Endometrial microvascular endothelial cells (primary cell): Measurements from ENCODE around the gene FBL. TPM values are rescaled to one million over a fixed set of nuclear protein-coding genes. Genes with fewer than 3 reads are reported as not detected.
"Not testable (repeated sequence)": the region's sequence is repeated elsewhere in the genome, so short reads cannot be mapped to it uniquely, and the experiment has no call there.

Experiments used
- in situ Hi-C: cut with HindIII; loops from 2 replicates; pipeline ENCODE4 v1.10.0; 2017; ENCODE audit warnings: low sequenced_read_pairs, low pct_unique_long_range_greater_than_20kb; ENCODE audit errors: inconsistent ontology term
- total RNA-seq: library from RNA; depleted of rRNA; stranded (reverse); fragments of >200 nt; gene quantifications from one replicate; pipeline ENCODE4 v1.2.3, GENCODE V29; 2015; ENCODE audit errors: inconsistent ontology term

The FBL gene
- total RNA-seq, 1 donor from 2014 or later, result 166 TPM

DNA sequence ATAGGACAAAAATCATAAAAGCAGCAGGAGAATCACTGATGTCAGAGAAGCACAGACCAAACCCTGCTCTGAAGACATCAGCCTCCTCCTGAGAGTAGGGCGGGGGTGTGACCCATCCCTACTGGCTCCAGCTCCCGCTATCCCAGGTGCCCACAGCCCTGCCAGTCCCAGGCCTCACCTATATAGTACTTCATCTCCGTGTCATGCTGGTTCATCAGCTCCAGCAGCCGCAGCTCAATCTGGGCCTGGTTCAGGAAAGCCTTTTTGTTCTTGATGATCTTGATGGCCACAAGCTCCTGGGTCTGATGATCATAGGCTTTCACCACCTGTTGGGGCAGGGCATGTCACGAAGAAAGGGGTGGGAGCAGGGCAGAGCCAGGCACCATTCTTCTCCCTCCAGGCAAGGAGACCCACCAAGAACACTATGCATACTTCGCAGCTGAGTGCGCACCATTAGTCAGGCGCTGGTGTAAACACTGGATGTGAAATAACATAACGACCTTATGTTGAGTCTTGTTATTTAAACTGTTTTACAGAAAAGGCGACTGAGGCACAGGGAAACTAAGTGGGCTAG lies 16.4 kb downstream of the FBL start:
- in situ Hi-C loops, result no loop called here

DNA sequence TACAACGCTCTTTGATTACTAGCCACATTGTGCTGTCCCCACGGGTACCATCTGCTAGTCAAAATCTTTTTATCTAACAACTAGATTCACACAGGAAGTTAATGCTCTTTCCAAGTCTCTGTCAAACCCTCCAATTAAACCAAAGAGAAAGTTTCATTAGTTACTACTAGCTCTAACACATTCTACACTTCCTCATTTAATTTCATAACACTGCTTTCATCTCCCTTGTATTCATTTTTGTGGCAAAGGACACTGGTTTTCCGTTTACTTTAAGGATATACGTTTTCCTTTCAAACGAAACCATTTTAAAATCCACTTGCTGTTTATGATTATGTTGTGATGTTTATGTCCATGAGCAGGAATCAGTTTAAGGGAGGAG lies 17.5 kb downstream of the FBL start:
- in situ Hi-C loops, result no loop called here

DNA sequence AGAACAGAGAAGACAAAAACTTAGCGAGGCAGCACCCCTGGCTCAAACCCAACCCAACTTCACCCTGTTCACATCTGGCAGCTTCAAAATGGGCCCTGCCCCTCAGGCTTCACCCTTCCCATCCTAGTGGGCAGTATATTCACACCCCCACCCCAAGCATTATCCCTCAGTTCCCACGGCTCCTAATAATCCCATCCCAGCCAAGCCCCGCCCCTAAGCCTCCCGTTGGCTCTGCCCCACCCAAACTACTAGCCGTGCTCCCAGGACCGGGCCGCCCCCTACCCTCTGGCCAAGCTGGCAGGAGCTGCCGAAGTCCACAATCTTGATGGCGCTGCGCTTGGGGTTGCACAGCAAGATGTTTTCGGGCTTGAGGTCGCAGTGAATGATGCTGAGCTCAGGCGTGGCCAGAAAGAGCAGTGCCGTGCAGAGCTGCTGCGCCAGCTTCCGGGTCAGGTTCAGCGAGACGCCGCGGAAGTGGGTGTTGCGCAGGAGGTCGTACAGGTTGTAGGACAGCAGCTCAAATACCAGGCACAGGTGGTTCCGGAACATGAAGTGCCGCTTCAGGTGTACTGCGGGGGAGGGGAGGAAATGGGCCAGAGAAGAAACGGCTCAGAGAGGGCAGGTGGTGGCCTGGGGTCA lies 18.0 kb downstream of the FBL start:
- in situ Hi-C loops, result no loop called here

DNA sequence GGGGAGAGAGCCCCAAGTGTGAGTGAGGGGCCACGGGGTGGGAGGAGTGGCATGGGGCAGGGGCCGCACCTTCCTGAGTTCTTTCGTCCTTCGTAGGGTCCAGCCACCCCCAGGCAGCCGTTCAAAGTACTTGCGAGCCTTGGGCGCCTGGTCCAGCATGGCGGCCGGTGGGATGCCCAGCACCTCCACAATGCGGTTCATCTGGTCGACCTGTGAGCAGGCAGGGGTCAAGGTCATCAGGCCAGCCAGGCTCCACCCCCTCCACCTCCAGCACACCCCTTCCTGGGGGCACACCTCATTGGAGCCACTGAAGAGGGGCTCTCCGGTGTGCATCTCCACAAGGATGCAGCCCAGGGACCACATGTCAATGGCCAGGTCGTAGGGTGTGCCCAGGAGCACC lies 19.0 kb downstream of the FBL start:
- in situ Hi-C loops, result no loop called here

DNA sequence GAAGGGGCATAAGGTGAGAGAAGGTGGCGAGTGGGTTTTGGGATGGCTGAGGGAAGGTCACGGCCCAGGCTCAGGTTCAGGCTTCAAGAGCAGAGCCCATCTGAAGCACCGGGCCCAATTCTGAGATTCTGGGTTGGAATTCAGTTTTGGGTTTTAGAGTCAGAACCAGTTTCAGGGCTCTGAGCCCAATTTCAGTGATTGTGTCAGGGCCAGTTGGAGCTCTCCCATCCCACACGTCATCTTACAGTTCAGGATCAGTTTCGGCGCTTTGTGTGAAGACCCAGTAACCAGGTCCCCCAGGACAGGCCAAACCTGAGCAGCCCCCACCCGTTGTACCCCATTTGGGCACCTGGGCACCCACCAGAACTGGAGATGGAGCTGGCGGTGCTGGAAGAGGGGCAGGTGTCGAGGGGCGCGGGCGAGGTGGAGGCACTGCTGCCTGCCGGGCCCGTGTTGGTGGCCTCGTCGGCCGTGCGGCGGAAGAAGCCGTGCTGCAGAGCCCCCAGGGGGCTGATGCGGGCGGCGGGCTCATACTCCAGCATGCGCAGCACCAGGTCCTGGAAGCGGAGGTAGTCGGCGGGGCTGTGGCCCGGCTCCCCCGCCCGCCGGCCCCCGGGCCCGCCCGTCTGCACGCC lies 19.8 kb downstream of the FBL start:
- in situ Hi-C loops, result no loop called here

DNA sequence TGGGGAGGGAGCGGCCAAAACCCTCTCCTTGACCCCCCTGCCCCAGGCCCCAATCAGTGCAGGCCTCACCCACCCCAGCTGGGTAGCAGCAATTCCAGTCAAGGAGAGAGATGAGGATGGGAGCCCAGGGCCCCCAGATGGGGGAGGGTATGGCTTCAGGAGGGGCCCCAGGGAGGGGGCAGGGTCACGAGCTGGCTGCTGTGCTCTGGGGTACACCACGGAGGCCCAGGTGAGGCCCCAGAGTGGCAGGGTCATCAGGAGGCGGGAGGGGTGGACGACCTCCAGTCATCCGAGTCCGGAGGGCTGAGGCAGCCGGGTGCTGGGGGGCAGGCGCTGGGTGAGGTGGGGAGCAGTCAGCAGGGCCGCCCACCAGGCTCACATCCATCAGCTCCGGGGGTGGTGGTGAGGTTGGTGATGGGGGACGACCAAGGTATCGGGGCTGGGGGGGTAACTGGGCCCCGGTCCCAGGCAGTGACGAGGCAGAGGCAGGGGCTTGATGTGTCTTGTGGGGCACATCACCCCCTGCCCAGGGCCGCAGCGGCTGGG lies 20.6 kb downstream of the FBL start:
- in situ Hi-C loops, result no loop called here

DNA sequence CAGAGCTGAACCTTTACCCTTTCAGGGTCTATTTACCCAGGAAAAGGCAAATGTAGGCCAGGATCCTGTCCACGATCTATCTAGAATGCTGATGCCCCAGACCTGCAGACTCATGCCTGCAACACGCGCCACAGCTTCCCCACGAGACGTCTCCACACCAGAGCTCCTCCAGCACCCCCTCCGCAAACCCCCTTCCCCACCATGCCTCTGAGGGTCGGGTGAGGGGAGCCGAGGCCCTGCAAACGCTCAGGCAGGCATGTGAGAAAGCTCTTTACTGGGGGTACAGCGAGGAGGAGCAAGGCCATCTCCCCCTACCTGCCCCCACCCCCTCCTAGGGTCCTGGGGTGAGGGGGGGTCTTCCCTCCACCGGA lies 21.1 kb downstream of the FBL start:
- in situ Hi-C loops, result no loop called here

DNA sequence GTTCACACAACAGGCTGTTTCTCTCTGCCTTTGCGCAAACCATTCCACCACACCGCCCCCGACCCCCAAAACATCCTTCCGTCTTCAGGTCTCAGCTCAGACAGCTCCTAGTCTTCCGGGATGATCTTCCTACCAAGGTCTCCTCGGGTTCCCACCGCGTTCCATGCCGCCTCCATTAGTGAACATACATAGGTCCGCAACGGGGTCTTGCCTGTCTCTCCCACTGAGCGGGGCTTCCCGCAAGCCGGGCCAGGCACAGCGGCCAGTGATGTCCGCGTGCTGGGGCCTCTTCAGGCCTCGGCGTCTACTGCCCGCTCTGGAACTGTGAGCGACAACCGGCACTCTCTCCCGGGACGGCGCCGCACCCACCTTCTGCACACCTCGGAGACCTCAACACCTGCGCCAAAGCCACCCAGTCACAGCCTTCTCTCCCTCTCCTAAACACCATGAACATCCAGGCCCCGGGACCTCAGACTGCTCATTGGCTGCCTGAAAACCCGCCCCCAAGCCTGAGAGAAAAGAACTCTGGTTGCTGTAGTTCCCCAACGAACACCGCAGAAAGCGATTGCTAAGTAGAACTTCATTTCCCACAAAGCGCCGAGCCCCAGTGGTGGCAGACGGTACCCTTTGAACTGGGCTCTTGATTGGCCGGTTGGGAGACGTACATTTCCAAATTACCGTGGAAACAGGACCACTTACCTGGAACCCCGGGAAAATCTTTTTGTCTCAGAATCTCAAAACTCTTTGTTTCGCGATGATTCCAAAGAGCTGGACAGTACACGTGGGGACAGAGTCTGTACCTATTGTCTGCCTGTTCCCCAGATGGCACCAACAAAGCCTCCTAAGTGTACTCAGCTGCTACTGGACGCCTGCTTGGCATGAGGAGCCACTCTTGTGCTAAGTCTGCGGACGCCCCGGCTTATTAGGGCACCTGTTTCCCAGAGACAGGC lies 21.8 kb downstream of the FBL start:
- in situ Hi-C loops, result no loop called here

DNA sequence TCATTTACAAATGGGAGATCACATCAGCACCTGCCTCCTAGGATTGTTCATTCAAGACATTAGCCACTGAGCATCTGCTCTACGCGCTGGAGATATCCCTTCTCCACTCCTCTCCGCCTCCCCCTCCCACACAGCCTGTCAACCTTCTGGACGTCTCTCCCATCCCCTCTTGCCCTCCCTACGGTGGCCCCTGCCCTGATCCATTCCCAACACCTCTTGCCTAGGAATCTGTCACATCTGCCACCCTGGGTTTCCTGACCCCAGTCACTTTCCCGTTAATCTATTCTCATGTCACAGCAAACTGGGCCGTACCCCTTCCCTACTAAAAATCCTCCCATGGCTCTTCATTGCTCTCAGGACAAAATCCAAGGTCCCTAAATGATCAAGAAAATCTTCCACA lies 22.5 kb downstream of the FBL start:
- in situ Hi-C loops, result no loop called here

DNA sequence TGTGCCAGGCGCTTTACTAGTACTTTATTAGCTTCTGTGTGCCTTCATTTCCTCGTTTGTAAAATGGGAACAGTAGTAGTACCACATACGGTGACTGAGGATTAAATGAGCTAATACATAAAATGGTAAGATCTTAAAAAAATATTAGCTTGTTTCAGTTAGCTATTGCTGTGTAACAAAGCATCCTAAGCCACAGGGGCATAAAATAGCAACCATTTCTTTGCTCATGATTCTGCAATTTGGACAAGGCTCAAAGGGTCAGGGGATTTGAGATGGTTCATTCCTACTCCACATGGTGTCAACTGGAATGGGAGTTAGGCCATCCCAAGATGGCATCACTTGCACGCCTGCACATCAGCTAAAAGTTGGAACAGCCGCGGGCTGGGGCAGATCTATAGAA lies 25.5 kb downstream of the FBL start:
- in situ Hi-C loops, result no loop called here

DNA sequence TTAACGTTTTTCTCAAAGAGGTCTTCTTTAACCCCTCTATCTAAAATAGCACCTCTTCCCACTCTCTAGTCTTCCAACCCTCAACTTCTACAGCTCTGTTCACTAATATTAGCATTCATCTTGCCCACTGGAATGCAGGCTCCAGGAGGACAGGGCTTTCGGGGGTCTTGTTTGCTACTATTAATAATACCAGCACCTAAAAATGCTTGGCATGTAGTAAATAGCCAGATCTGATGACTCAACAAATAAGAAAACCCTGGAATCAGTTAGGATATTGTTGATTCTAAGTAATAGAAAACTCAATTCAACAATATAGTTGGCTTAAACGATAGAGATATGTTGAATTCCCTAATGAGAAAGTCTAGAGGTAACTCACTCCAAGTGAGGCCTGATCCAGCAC lies 26.4 kb downstream of the FBL start:
- in situ Hi-C loops, result no loop called here

DNA sequence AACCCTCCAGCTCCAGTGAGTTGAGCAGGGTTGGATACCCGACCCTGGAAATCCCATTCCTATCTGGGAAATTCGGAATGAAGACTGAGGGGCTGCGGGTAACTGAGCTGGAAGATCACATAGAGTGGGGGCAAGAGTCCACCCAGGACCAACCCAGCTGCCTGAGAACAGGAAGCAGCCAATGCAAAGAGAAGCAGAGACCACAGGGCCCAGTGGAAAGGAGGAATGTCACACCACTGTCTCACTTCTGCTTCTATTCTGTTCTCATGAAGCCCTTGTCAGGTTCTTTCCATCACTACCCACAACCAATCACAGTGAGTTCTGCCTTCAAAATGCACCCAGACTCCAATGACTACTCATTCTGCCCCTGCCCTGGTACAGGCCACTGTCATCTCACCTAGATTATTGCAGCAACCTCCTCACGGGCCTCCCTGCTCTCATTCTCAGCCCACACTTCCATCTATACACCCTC lies 27.5 kb downstream of the FBL start:
- in situ Hi-C loops, result no loop called here

DNA sequence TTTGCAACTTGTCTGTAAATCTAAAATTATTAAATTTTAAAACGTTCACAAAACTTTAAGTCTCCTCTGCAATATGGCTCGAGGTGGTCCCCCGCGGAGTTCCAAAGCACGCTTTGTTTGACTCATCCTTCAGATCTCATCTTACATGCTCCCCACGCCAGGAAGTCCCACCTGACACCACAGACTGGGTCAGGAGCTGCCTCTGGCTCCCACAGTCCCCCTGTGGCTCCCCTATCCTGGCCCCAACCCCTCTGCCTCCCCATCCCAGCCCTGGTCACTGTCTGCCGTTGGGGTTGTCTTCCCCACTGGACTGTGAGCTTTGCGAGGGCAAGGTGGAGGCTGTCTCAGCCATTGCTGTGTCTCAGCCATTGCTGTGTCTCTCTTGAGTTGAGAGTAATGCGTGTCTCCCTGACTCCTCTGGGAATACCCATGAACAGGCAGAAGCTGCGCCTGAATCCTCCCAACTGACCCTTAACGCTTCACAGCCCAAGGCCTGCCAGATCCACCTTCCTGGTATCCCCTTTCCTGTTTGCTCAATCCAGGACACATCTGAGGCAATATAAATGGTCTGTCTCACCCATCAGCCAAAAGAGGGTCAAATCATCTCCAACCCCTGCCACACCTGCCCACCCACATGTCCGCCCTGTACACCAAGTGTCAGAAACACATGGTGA lies 28.2 kb downstream of the FBL start:
- in situ Hi-C loops, result no loop called here

DNA sequence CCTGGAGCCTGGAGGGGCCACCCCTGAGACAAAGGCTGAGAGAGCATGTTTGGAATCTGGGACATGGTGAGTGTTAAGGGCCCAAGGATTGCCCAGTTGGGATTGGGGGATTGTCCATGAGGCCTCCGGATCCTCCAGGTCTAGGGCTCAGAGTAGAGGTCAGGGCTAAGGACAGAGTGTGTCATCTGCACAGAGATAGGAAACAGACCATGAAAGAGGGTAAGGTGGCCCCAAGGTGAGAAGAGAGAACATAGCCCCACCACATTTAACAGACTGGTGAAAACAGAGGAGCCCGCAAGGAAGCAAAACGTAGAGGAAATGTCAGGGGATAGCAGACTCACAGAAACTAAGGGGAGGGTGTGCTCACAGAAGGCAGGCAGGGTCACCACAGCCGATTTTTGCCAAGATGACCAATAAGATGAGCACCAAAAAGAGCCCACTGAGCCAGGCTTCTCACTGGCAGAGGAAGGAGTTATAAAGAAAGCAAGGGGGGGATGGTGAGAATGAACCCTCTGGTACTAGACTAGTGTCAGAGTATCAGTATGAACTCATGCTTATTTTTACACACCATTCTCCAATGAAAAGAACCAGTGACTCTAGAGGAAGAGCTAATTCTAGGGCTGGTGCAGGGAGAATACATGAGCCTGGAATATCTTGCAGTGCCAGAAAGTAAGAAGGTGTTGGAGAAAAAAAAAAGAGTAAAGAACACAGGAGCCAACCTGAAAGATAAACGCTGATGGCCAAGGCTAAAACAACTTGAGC lies 29.7 kb downstream of the FBL start:
- in situ Hi-C loops, result no loop called here

DNA sequence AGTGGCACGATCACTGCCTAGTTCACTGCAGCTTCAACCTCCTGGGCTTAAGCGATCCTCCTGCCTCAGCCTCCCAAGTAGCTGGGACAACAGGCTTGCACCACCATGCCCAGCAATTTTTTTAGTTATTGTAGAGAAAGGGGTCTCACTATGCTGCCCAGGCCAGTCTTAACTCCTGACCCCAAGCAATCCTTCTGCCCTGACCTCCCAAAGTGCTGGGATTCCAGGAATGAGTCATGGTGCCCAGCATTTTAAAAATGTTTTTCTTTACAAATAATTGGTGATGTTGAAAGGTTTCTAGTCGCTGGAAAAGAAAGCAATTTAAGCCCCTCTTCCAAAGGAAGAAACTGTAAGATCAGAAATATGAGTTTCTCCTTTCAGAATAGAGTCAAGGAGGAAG lies 31.6 kb downstream of the FBL start:
- in situ Hi-C loops, result no loop called here

DNA sequence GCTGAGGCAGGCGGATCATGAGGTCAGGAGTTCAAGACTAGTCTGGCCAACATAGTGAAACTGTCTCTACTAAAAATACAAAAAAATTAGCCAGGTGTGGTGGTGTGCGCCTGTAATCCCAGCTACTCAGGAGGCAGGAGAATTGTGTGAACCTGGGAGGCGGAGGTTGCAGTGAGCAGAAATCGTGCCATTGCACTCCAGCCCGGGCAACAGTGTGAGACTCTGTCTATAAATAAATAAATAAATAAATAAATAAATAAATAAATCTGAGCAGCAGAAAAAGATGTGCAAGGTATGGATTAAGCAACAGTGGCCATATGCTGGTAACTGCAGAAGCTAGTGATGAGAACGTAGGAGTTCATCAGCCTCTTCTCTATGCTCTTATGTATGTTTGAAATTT lies 32.1 kb downstream of the FBL start:
- in situ Hi-C loops, result not testable (repeated sequence)

DNA sequence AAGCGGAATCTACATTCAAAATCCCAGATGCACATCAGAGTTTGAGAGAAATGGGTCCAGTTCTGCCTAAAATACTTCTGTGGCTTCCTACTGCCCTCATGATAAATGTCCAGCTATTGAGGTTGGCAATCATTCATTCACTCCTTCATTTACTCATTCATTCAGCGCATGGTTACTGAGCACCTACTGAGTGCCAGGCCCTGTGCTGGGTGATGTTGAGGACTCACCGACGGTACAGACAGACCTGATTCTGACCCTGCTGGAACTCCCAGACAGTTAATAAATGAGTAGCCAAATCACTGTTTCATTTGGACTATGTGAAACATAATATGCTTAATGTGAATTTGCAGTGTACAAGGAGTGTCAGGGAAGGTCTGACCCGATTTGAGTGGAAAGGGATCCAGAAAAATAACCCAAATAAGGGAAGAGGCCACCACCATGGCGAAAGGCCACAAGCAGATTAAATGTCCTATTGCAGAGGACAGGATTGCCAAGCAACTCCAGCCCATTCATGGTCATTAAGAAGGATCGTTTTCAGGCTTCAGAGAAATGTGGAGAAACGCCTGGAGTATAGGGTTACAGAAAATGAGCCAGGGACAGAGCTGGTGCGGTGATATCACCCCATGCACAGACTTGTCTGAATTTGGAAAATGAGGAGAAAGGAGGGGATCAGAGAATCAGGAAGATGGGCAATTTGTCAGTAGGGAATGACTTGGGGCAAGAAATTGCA lies 32.8 kb downstream of the FBL start:
- in situ Hi-C loops, result no loop called here

DNA sequence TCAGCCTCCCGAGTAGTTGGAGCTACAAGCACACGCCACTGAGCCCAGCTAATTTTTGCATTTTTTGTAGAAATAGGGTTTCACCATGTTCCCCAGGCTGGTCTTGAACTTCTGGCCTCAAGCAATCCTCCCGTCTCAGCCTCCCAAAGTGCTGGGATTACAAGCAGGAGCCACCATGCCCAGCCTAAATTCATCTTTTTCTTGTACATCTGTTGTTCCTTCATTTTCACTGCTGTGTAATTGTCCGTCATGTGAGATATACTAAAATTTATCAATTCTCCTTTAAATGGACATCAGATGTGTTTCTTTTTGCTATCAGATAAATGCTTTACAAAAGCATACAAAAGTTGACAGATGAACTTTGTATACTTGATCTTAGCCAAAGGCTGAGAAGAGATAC lies 35.1 kb downstream of the FBL start:
- in situ Hi-C loops, result no loop called here
